ENCODE data around the gene CXCL14. TPM values are rescaled to one million over a fixed set of nuclear protein-coding genes. Genes with fewer than 3 reads are reported as not detected.

Gene CXCL14
- total RNA-seq, 1 donor from 2014 or later: 71.1 TPM

DNA sequence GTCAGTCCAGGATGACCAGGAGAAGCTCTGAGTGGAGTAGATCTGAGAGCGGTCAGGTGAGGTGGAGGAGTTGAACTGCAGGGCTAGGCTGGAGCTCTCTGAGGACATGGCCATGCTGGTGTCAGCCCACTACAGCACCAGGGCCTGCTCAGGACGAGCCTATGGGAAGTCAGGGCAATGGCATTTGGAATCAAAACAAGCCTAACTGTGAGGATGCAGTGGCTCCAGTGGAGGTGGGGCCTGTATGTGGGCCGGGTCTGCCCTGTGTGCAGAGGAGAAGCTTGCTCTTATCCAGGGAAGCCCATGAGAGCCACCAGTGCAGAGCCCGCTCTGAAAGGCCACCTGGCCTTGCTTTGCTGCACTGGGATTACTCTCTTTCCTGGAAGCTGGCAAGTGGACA is 11.1 kb downstream of the CXCL14 start:
- no peak for DNase-seq

GRCh38 chr5:135566422-135567400 is 12.1 kb downstream of the CXCL14 start:
- no peak for DNase-seq

DNA sequence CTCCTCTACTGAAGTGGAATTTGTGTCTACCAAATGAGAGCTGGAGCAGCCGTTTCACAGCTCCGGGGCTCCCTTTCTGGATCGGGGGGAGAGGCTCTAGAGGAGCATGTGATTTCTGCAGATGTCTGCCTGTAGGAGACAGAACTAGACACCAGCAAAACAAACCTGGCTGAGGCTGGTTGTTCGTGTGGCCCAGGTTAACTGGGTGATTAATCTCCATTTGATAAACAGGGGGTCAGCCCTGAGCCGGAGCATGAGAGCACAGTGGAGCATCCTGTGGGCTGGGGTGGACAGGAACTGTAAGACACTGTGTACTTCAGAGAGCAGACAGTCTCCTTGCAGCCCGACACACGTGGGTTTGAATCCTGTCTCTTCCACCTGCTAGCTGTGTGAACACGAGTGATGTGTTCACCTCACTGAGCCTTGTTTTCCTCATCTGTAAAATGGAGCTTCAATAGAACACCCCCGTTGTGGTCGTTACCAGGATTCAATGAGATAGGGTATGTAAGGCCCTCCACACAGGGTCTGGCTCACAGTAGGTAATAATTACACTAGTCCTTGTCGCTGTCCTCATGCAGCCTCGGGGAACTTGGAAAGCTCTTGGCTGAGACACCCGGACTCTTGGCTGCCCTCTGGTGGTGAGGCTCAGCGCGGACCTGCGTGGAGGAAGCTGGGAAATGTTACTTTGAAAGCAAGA is 12.9 kb downstream of the CXCL14 start:
- DNase-seq: peak; percentile 66

- no peak for DNase-seq
Measured at GRCh38 chr5:135565266-135565665, 13.5 kb downstream of the CXCL14 start.

DNA sequence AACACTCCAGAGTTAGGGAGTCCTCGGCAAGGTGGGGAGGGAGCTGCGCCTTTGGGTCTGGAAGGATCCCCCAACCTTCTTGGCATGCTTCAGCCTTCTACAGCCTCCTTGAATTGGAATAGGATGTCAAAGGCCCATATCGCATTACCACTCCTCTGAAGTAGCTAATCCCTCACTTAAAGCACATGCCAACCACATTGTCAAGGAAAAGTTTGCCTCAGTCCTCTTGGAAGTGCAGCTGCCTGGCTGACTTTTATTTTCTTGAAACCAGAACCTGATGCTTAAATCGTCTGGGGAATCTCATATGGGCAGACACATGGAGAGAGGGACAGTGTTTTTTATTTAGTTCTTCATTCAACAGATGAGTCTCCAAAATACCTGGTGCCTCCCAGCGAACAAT is 14.5 kb downstream of the CXCL14 start:
- DNase-seq: peak; percentile 63

DNA sequence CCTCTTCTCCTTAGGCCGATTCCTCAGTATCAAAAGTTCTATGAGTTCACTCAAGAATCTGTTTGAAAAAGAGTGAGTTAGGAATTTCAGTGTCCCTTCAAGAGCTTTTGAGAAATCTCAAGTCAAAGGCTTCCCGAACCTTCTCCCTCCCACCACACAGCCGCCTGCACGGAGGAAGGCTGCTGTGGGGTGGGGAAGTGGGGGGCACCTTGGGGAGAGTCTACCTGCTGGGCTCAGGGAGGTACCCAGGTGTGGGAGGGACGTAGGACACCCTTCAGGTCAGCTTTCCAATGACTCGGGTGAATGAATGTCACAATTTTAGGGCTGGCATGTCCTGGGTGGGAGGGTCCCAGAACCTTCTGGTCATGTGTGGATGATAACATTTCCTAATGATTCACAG is 17.5 kb downstream of the CXCL14 start:
- no peak for DNase-seq

GRCh38 chr5:135560858-135561257 is 17.9 kb downstream of the CXCL14 start:
- DNase-seq: peak; percentile 94

GRCh38 chr5:135559354-135559753 is 19.4 kb downstream of the CXCL14 start:
- DNase-seq: no peak

DNA sequence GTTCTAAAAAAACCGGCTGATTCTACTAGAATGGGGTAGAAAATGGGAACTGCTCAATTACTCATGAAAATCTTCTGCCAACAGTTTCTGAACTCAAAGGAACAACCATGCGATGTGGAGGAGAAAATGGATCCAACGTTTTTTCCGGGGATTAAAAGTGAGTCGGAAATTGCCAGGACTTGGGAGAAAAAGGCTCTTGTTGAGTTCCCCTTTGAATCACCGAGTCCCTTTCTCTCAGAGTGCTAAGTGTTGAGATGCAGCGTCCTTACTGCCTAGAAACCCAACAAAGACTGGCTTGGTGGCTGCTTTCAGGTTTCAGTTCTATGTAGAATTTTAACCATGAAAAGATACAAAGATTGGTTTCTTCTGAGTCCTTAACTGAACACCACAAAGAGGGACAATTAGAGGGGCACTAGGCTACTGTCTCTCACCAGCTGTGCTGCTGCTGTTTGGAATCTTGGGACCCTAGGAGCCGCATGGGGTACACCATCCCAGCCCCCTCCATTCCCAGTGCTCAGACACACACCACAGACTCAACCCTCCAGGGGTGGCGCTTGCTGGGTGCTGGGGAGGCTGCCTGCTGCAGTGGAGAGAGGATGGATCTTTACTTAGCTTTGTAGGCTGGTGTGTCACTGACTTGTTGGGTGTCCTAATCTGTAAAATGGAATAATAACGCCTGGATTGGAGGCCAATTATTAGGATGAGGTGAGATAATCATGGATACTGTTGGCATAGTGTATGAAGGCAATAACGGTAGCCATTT is 21.5 kb downstream of the CXCL14 start:
- no peak for DNase-seq

DNA sequence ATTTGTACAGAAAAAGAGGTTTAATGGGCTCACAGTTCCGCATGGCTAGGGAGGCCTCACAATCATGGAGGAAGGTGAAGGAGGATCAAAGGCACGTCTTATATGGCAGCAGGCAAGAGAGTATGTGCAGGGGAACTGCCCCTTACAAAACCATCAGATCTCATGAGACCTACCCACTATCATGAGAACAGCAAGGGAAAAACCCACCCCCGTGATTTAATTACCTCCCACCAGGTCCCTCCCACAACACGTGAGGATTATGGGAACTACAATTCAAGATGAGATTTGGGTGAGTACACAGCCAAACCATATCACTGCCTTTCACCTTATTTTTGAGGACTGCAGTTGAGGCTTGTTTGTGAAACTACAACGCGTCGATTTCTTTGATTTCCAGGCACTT is 22.2 kb downstream of the CXCL14 start:
- no peak for DNase-seq

- no peak for DNase-seq
Measured at GRCh38 chr5:135555530-135555929, 23.3 kb downstream of the CXCL14 start.

DNA sequence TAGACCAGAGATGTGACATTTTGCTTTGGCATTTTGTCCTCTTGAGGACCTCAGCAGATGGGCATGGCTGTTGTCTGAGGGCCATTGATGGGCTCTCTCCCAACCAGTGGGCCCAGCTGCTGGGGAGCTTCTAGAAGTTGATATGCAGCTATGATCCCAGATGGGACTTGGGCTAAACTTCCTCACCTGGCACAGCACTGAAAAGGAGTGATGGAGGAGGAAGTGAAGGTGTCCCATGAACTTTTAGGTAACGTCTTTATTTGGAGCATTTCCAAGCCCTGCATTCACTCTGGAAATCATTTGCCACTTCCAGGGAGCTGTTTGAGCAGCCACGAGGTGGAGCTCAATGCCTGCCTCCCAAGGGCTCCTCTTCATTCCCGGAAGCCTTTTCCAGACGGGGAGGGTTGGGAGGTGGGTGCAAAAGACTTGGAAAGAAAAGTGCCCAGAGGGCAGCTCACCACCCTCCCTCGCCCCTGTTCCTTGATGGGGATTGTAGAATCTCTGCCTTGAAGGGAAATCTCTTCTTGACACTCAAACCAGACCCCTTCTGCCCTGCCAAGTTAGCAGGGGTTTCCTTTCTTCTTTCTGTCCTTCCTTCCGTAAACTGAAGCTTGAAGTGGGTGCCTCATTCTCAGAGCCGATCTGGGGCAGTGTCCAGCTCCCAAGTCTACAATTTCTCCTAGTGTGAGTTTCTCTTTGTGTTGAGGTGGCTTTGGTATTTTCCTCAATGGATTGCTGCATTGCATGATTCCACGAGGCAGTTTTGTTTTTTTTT is 24.9 kb downstream of the CXCL14 start:
- no peak for DNase-seq

GRCh38 chr5:135551593-135552447 is 27.0 kb downstream of the CXCL14 start:
- DNase-seq: peak; percentile 86

- DNase-seq: no peak
Measured at GRCh38 chr5:135549413-135549812, 29.4 kb downstream of the CXCL14 start.

DNA sequence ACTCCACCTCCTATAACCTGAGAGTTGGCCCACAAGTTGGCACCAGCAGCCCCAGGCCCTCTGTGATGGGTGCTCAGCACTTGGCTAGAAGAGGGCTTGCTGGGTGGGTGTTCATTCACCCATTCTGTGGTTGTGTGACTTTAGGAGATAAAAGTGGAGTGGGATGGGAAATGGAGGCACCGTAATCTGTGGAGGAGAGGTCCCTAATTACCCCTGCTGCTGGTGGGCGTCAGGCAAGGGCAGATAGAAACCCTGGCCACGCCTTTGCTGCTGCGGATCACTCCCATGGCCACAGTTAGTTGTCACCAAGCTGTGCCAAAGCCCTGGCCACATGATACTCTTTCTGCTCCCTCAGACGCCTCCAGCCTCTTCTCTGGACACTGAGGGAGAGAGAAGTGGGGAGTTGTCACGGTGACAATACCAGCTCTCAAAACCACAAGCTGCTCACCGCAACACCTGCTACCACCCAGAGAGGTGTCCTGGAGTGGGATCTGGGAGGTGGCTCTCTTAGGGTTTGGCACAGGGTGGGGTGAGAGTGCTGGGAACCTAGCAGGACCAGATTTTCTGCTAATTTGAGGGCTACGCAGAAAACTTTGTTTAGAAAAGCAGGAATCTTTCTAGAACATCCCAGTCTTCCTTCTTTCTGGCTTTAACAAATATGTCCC is 31.1 kb downstream of the CXCL14 start:
- no peak for DNase-seq

DNA sequence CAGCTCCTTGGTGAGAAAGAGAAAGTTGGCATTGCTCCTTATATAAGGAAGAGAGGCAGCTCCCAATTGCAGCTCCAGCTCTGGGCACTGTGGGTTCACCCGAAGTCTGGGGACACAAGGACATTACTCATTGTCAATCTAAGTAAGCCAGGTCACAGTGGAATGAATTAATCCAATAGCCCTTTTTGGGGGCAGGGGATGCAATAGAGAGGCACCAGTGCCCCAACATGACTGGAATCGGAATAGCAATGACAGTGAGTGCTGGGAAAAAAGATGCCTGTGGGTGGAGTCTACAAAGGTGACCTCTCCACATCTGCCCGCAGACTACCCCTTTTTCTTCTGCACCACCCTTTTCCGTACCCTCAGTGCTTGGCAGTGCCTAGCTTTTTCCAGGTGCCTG is 31.9 kb downstream of the CXCL14 start:
- no peak for DNase-seq

DNA sequence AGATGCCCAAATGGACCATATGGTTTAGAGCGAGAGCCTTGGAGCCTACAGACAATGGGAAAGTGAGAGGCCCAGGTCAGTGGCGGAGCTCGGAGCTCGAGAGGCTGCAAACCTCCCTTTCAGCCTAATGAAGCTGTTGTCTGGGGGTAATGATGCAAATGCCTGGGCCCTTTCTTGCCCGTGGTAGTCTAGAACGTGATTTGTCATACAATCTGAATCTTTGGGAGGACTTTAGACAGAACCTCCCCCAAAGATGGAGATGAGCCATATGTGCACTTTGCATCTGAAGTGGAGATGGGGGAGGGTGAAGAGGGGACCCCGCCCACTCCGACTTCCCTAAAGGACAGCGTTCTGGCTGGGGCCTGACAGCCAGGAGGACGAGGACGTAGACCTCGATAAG is 32.7 kb downstream of the CXCL14 start:
- DNase-seq: no peak

- DNase-seq: no peak
Measured at GRCh38 chr5:135545099-135545498, 33.7 kb downstream of the CXCL14 start.

- DNase-seq: peak; percentile 45
Measured at GRCh38 chr5:135543485-135544304, 35.1 kb downstream of the CXCL14 start.

Measured in tongue (tissue), 2 donors.